IPS-18a (cell line): Measurements from ENCODE around the gene AIP.
"Not testable (repeated sequence)": the region's sequence is repeated elsewhere in the genome, so short reads cannot be mapped to it uniquely, and the experiment has no call there.

Experiments
- H3K27ac ChIP-seq: one replicate; pipeline ENCODE4 v1.5.1; 2013; ENCODE audit warnings: low read length
- H3K27me3 ChIP-seq: one replicate; pipeline ENCODE4 v1.6.1; 2013; ENCODE audit warnings: mild to moderate bottlenecking, low read length; ENCODE audit not compliant: control insufficient read depth, insufficient read depth
- H3K36me3 ChIP-seq: one replicate; pipeline ENCODE4 v1.6.1; 2013; ENCODE audit warnings: low read depth, low read length; ENCODE audit not compliant: control insufficient read depth
- H3K4me1 ChIP-seq: one replicate; pipeline ENCODE4 v1.6.1; 2013; ENCODE audit warnings: low read depth, low read length; ENCODE audit not compliant: control insufficient read depth
- H3K4me3 ChIP-seq: one replicate; pipeline ENCODE4 v1.5.1; 2013; ENCODE audit warnings: low read length
- H3K9ac ChIP-seq: one replicate; pipeline ENCODE4 v1.6.1; 2013; ENCODE audit warnings: mild to moderate bottlenecking, low read length, moderate library complexity
- H3K9me3 ChIP-seq: one replicate; pipeline ENCODE4 v1.6.1; 2013; ENCODE audit warnings: low read depth, low read length; ENCODE audit not compliant: control insufficient read depth

Gene AIP

DNA sequence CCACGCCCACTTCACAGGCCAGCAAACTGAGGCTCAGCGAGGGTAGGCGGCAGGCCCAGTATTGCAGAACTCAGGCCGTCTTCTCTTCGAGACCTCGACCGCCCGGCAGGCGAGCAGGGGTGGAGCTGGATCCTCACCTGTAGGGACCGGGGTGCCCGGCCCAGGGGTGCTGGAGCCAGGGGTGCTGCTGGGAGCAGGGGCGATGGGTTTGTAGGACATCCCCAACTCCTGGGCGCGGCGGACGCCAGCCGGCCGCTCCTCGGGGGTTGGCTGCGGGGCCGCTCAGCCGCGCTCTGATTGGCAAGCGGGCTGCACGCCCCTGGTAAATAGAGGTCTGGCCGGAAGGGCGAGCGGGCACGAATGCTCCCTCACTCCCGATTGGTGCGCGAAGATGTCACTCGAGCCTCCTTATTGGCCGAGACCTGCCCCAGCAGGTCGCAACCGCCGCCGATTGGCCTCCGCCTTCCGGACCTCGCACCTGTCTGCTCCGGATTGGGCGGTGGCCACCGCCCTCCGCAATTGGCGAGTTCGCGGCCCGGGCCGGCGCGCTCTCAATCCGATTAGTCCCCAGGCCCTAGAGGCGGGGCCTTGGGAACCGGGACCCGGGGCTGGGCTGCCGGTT lies 25.1 kb downstream of the AIP start, which contains the start of gene CDK2AP2:
Gene CDK2AP2 (minus strand): TSS at position 299 of the 622 bp plus-strand sequence. CDS start 80 bp downstream, at position 219.
- Histone ChIP-seq H3K36me3 (no peaks in the 10 kb centered on the region), H3K27me3 (peaks cover 16% of the 10 kb centered on the region), H3K9me3 (no peaks in the 10 kb centered on the region), H3K4me3 (peak within 1 kb of the TSS; percentile 95), H3K9ac (peak within 1 kb of the TSS; percentile 81), H3K27ac (peak within 1 kb of the TSS; percentile 86), H3K4me1 (peaks cover 19% of the 10 kb centered on the region)

- Histone ChIP-seq H3K9ac (peak overlapping the region; percentile 81), H3K9me3 (no peaks in the 10 kb centered on the region), H3K36me3 (no peaks in the 10 kb centered on the region), H3K4me1 (peaks cover 18% of the 10 kb centered on the region), H3K27me3 (peaks cover 9% of the 10 kb centered on the region), H3K27ac (peak overlapping the region; percentile 86), H3K4me3 (peak overlapping the region; percentile 95)
Measured at GRCh38 chr11:67508486-67509121, 25.8 kb downstream of the AIP start.

- Histone ChIP-seq H3K4me1 (peaks cover 15% of the 10 kb centered on the region), H3K27me3 (peaks cover 6% of the 10 kb centered on the region)
Measured at GRCh38 chr11:67510023-67510345, 27.2 kb downstream of the AIP start.

GRCh38 chr11:67511558-67511957 lies 28.7 kb downstream of the AIP start:
- H3K27me3 ChIP-seq, result not testable (repeated sequence)

More at GRCh38 chr11:67510023-67510345, 27.2 kb downstream of the AIP start:
- no peaks in the 10 kb centered on the region for H3K9me3 ChIP-seq
- H3K4me3 ChIP-seq, result no peak overlapping the region
- H3K27ac ChIP-seq, result no peak overlapping the region
- no peaks in the 10 kb centered on the region for H3K36me3 ChIP-seq
- no peak overlapping the region for H3K9ac ChIP-seq

GRCh38 chr11:67514116-67514515 lies 31.3 kb downstream of the AIP start:
- Histone ChIP-seq H3K9ac (no peak overlapping the region), H3K4me3 (no peak overlapping the region), H3K4me1 (peaks cover under 1% of the 10 kb centered on the region), H3K27ac (no peak overlapping the region), H3K27me3 (peaks cover 6% of the 10 kb centered on the region), H3K36me3 (no peaks in the 10 kb centered on the region), H3K9me3 (no peaks in the 10 kb centered on the region)

More at GRCh38 chr11:67511558-67511957, 28.7 kb downstream of the AIP start:
- H3K36me3 ChIP-seq, H3K9me3 ChIP-seq, H3K4me3 ChIP-seq, H3K27ac ChIP-seq, H3K9ac ChIP-seq, H3K4me1 ChIP-seq: not testable (repeated sequence)

DNA sequence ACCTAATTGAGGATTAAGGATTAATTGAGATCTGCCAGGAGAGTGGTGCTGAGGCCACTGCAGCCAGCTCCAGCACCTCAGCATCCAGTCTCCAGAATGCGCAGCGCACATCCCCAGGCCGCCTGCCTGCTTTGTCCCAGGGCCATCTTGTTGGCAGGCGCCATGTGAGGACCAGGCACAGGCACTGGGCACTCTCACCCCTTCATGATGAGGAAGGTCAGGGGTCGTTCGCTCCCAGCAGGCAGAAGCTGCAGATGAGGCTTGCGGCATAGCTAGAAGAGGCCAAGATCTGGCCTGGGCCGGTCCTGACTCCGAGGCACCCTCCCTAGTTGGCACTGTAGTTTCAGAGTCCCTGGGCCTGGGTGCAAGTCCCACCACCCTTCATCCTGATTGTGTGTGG lies 34.0 kb downstream of the AIP start:
- Histone ChIP-seq H3K36me3 (no peaks in the 10 kb centered on the region), H3K27me3 (no peaks in the 10 kb centered on the region), H3K4me1 (no peaks in the 10 kb centered on the region), H3K4me3 (no peak overlapping the region), H3K9ac (no peak overlapping the region), H3K9me3 (no peaks in the 10 kb centered on the region), H3K27ac (no peak overlapping the region)

- Histone ChIP-seq H3K9me3 (no peaks in the 10 kb centered on the region), H3K4me3 (no peak overlapping the region), H3K4me1 (no peaks in the 10 kb centered on the region), H3K9ac (no peak overlapping the region), H3K36me3 (no peaks in the 10 kb centered on the region), H3K27ac (no peak overlapping the region), H3K27me3 (no peaks in the 10 kb centered on the region)
Measured at GRCh38 chr11:67517784-67518552, 35.1 kb downstream of the AIP start.

DNA sequence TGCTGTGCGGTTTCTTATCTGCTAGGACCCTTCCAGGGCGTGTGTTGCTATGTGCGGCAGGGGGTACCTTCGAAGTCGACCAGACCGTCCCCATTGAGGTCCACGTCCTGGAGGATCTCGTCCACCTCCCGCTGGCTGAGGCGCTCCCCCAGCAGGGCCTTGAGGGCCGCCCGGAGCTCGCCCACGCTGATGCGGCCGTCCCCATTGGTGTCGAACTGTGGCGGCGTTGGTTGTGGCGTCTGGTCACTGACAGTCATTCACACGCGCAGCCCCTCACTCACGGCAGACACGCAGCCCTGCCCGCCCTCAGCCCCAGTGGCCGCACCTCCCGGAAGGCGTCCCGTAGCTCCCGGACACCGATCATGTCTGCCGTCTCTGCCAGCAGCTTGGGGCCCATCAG lies 36.9 kb downstream of the AIP start:
- Histone ChIP-seq H3K4me1 (no peaks in the 10 kb centered on the region), H3K4me3 (no peak overlapping the region), H3K36me3 (no peaks in the 10 kb centered on the region), H3K27ac (no peak overlapping the region), H3K9me3 (no peaks in the 10 kb centered on the region), H3K27me3 (no peaks in the 10 kb centered on the region), H3K9ac (no peak overlapping the region)

DNA sequence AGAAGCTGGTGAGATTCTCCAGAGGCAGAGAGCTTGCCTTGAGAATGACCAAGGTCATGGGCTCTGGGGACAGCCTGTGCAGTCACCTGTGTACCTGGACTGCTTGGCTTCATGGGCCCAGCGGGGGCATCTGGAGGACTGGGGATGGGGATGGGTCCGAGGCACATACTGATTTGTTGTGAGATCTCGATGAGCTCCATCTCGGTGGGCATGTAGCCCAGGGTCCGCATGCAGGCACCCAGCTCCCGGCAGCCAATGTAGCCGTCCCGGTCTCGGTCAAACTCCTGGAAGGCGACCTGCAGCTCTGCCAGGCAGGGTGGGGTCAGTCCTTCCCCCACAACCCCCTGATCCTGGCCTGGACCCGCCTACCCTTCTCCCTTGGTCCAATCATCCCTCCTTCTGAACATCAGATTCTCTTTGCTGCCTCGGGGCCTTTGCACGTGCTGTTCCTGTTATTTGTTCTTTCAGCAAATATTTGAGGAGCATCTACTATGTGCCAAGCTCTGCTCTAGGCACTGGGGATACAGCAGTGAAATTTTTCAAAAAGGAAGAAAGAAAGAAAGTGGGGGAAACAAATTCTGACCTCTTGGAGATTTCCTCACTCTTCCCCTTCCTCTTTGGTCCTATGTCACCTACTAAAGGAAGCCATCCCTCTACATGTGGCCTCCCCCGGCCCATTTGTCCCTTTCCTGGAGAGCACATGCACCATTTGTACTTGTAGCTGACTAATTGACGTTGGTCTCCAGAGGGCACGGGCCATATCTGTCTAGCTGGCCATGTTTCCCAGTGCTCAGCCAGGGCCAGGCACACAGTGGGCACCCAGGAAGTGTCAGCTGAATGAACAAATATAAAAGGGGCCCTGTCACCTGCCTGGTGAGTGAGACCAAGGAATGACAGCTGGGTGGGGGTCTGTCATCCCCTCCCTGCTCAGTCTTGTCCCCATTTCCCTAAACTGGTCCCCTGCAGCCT lies 38.3 kb downstream of the AIP start:
- H3K4me3 ChIP-seq, result no peak overlapping the region
- no peak overlapping the region for H3K9ac ChIP-seq
- no peak overlapping the region for H3K27ac ChIP-seq
- H3K36me3 ChIP-seq, result no peaks in the 10 kb centered on the region
- H3K4me1 ChIP-seq, result no peaks in the 10 kb centered on the region
- H3K9me3 ChIP-seq, result no peaks in the 10 kb centered on the region
- no peaks in the 10 kb centered on the region for H3K27me3 ChIP-seq

GRCh38 chr11:67521924-67522323 lies 39.1 kb downstream of the AIP start:
- no peaks in the 10 kb centered on the region for H3K36me3 ChIP-seq
- no peaks in the 10 kb centered on the region for H3K4me1 ChIP-seq
- no peak overlapping the region for H3K4me3 ChIP-seq
- no peaks in the 10 kb centered on the region for H3K9me3 ChIP-seq
- no peak overlapping the region for H3K27ac ChIP-seq
- H3K9ac ChIP-seq, result no peak overlapping the region
- no peaks in the 10 kb centered on the region for H3K27me3 ChIP-seq

- Histone ChIP-seq H3K27ac (no peak overlapping the region), H3K4me1 (no peaks in the 10 kb centered on the region), H3K36me3 (no peaks in the 10 kb centered on the region), H3K4me3 (no peak overlapping the region), H3K9ac (no peak overlapping the region), H3K9me3 (no peaks in the 10 kb centered on the region), H3K27me3 (no peaks in the 10 kb centered on the region)
Measured at GRCh38 chr11:67522338-67522737, 39.5 kb downstream of the AIP start.
